Fibroblast of mammary gland (primary cell): ENCODE results near the gene PTGIS.
A peak's percentile ranks its signal among the peaks of the same experiment; 100 is the strongest.

ENCODE experiments used
- DNase-seq: peaks from one replicate; pipeline ENCODE4 v3.0.0-alpha.2; 2010; ENCODE audit warnings: low read depth
- H3K4me3 ChIP-seq: 2 replicates; pipeline ENCODE4 v1.5.1; 2011; ENCODE audit warnings: low read depth, mild to moderate bottlenecking, low read length, moderate library complexity; ENCODE audit not compliant: control insufficient read depth
- CTCF ChIP-seq: conservative IDR thresholded peaks from 2 replicates; pipeline ENCODE4 v1.5.1; 2011; ENCODE audit warnings: low read depth, low read length, inconsistent platforms; ENCODE audit not compliant: control insufficient read depth, insufficient read depth

Gene PTGIS

GRCh38 chr20:49484180-49485140 is 83.5 kb downstream of the PTGIS start:
- no peak overlapping the region for H3K4me3 ChIP-seq
- TF ChIP-seq CTCF: no peak
- DNase-seq: peak; percentile 64

GRCh38 chr20:49483696-49484123 is 84.2 kb downstream of the PTGIS start:
- no peak overlapping the region for H3K4me3 ChIP-seq
- no peak for TF ChIP-seq CTCF
- no peak for DNase-seq

GRCh38 chr20:49483018-49483695 is 84.8 kb downstream of the PTGIS start:
- no peak for TF ChIP-seq CTCF
- no peak overlapping the region for H3K4me3 ChIP-seq
- DNase-seq: no peak

- no peak for TF ChIP-seq CTCF
- no peak within 1 kb of the TSS for H3K4me3 ChIP-seq
- peak; percentile 18 for DNase-seq
These were observed 85.3 kb downstream of the PTGIS start, which contains the start of gene KCNB1 for GRCh38 chr20:49482621-49483017. TSS of gene KCNB1 (minus strand) at chr20:49482668. CDS start at chr20:49482480, 188 bp downstream.

GRCh38 chr20:49482173-49482572 is 85.8 kb downstream of the PTGIS start:
- no peak for DNase-seq
- no peak overlapping the region for H3K4me3 ChIP-seq
- TF ChIP-seq CTCF: no peak

GRCh38 chr20:49481116-49481515 is 86.8 kb downstream of the PTGIS start:
- H3K4me3 ChIP-seq: no peak overlapping the region
- no peak for TF ChIP-seq CTCF
- DNase-seq: no peak
